Ascending aorta (tissue), 2 donors: Measurements from ENCODE around the gene SORCS2. TPM values are rescaled to one million over a fixed set of nuclear protein-coding genes. Genes with fewer than 3 reads are reported as not detected.
A peak's percentile ranks its signal among the peaks of the same experiment; 100 is the strongest.

ENCODE experiments used
- DNase-seq, 2 donors: peaks; one replicate each; pipeline ENCODE4 v3.0.0-alpha.2; 2019; ENCODE audit warnings: low spot score in 2 of 2
- H3K27ac ChIP-seq, 2 donors: fragments of 200-600 bp; sonication (generic); one replicate each; pipeline ENCODE4 v1.5.1; 2016 to 2017; ENCODE audit warnings: mild to moderate bottlenecking in 1 of 2
- H3K27me3 ChIP-seq: fragments of 200-600 bp; sonication (generic); one replicate; pipeline ENCODE4 v1.5.1; 2017
- H3K36me3 ChIP-seq, 2 donors: fragments of 200-600 bp; sonication (generic); one replicate each; pipeline ENCODE4 v1.5.1; 2016
- H3K4me1 ChIP-seq, 2 donors: fragments of 200-600 bp; sonication (generic); one replicate each; pipeline ENCODE4 v1.5.1; 2016 to 2017; ENCODE audit warnings: mild to moderate bottlenecking in 1 of 2
- H3K4me3 ChIP-seq, 2 donors: fragments of 200-600 bp; sonication (generic); one replicate each; pipeline ENCODE4 v1.5.1; 2016 to 2017; ENCODE audit warnings: mild to moderate bottlenecking in 1 of 2
- H3K9me3 ChIP-seq, 2 donors: fragments of 200-600 bp; sonication (generic); one replicate each; pipeline ENCODE4 v1.5.1; 2016
- intact Hi-C: fragments of 100-400 bp; cut with DNase I; formaldehyde crosslinking; loops from one replicate; pipeline ENCODE4 v1.15.1; 2023
- total RNA-seq: library from RNA; depleted of rRNA; stranded (reverse); fragments of >200 nt; gene quantifications from one replicate; pipeline ENCODE4 v1.1.0, GENCODE V29; 2016
- TF ChIP-seq, protein P1 (sequence below), 3 experiments: fragments of 200-600 bp in 2 of 3; fragments of 450-650 bp in 1 of 3; sonication (generic) in 2 of 3; IDR thresholded peaks; one replicate each; pipeline ENCODE4 v1.5.1; 2016 to 2019; ENCODE audit warnings: antibody characterized with exemption in 3 of 3, mild to moderate bottlenecking in 1 of 3, moderate library complexity in 1 of 3

SORCS2 gene
- total RNA-seq, 1 donor from 2014 or later: 0.32 TPM

DNA sequence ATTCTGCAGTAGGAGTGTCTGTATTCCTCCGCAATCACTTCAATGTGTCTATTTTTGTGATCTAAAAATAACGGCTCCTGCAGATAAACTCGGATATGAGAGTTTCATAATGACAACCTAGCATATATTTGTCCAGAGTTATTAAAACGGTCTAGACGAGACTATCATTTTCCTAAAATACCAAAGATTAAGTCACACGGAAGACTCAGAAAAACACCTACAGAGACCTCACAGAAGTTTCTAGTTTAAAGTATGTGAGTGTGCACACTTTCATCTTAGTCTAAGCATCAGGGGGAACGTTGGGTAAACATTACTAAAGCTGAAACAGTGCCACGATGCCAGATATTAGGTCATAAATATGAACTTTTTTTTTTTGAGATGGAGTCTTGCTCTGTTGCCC, 590.4 kb downstream of the SORCS2 start:
- Histone ChIP-seq H3K9me3 (no peaks in the 10 kb centered on the region), H3K4me1 (peaks cover 9 to 14% of the 10 kb centered on the region in 2 donors), H3K27me3 (no peaks in the 10 kb centered on the region), H3K27ac (peak overlapping the region; percentile 81 to 83), H3K36me3 (peaks cover 3 to 17% of the 10 kb centered on the region in 2 donors), H3K4me3 (no peak overlapping the region)
- DNase-seq: no peak
- TF ChIP-seq, protein P1, sequence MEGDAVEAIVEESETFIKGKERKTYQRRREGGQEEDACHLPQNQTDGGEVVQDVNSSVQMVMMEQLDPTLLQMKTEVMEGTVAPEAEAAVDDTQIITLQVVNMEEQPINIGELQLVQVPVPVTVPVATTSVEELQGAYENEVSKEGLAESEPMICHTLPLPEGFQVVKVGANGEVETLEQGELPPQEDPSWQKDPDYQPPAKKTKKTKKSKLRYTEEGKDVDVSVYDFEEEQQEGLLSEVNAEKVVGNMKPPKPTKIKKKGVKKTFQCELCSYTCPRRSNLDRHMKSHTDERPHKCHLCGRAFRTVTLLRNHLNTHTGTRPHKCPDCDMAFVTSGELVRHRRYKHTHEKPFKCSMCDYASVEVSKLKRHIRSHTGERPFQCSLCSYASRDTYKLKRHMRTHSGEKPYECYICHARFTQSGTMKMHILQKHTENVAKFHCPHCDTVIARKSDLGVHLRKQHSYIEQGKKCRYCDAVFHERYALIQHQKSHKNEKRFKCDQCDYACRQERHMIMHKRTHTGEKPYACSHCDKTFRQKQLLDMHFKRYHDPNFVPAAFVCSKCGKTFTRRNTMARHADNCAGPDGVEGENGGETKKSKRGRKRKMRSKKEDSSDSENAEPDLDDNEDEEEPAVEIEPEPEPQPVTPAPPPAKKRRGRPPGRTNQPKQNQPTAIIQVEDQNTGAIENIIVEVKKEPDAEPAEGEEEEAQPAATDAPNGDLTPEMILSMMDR (IDR thresholded peaks at IDR 0.05): no peak
- intact Hi-C loops: no loop called here

DNA sequence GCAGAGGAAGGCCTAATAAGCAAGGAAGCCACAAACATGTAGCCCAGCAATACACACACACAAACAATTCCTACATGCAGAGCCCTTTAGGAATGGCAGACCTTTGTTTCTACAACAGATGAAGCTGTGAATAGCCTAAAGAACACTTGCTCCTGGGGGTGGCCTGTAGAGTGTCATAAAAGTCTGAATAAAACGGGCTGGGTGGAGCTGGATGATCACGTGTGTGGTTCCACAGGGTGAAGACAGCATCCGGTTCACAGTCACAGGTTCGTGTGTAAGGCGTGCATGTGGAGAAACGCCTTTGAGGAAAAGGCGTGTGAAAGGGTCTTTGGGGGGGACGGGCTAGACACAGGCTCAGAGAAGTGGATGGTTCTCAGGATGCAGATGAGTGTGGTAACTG, 591.2 kb downstream of the SORCS2 start:
- H3K4me3 ChIP-seq: no peak overlapping the region
- peak overlapping the region; percentile 81 to 83 for H3K27ac ChIP-seq
- intact Hi-C loops: no loop called here
- H3K27me3 ChIP-seq: no peaks in the 10 kb centered on the region
- peaks cover 0 to 11% of the 10 kb centered on the region in 2 donors for H3K36me3 ChIP-seq
- DNase-seq: no peak
- H3K9me3 ChIP-seq: no peaks in the 10 kb centered on the region
- peaks cover 9 to 14% of the 10 kb centered on the region in 2 donors for H3K4me1 ChIP-seq
- TF ChIP-seq, protein P1 (IDR thresholded peaks at IDR 0.05): no peak

DNA sequence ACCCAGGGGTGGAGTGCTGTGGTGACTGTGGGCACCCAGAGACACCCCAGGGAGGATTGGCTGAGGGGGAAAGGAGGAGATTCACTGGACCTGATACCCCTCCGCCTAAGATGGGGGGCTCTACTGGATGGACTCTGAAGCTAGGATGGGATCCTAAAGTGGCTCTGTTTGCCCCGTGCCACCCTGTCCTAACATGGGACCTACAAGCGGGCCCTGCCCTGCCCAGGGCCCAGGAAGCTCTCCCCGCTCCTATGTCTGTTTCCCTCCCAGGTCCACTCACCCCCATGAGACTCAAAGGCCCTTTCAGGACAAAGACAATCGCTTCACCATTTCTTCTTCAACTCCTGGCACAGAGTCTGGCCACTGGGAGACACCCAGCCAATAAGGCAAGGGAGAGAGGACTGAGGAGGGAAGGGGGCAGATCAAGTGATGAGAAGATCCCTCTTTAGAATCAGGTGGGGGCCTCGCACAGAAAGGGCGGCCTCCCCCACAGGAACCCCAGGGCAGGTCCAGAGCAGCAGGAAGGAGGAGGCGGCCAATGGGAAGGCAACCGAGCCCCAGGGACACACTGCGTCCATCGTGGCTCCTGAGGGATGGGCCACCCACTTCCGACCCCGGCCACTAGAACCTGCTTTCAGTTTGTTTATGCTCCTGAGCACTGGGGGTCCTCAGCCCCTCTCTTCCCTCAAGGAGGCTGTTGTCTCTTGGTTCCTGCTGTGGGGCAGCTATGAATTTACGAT, 592.0 kb downstream of the SORCS2 start:
- peaks cover 0 to 11% of the 10 kb centered on the region in 2 donors for H3K36me3 ChIP-seq
- H3K9me3 ChIP-seq: no peaks in the 10 kb centered on the region
- no peak overlapping the region for H3K4me3 ChIP-seq
- no peak for DNase-seq
- intact Hi-C loops: no loop called here
- H3K4me1 ChIP-seq: peaks cover 9 to 14% of the 10 kb centered on the region in 2 donors
- peak overlapping the region in 1 of 2 donors; percentile 83 for H3K27ac ChIP-seq
- no peaks in the 10 kb centered on the region for H3K27me3 ChIP-seq
- TF ChIP-seq, protein P1 (IDR thresholded peaks at IDR 0.05): no peak

DNA sequence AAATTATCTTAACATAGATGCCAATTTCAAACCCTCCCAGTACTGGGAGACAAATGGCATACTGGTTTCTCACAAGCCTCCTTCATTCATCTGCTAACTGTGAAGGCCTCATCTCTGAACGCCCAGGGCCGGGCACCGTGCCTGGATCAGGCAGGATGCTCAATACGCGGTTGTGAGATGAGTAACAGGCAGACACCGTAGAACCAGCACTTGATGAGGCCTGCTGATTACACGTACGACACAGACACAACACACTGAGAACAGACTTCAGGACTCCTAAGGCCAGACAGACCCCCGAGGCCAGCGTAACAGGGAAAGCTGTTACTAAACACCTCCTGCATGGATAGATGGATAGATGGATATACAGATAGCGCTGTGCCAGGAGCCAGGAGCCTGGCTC, 592.7 kb downstream of the SORCS2 start:
- Histone ChIP-seq H3K36me3 (peaks cover 0 to 11% of the 10 kb centered on the region in 2 donors), H3K9me3 (no peaks in the 10 kb centered on the region), H3K27ac (no peak overlapping the region), H3K4me3 (no peak overlapping the region), H3K4me1 (peaks cover 9 to 14% of the 10 kb centered on the region in 2 donors), H3K27me3 (no peaks in the 10 kb centered on the region)
- TF ChIP-seq, protein P1 (IDR thresholded peaks at IDR 0.05): no peak
- DNase-seq: no peak
- intact Hi-C loops: no loop called here

DNA sequence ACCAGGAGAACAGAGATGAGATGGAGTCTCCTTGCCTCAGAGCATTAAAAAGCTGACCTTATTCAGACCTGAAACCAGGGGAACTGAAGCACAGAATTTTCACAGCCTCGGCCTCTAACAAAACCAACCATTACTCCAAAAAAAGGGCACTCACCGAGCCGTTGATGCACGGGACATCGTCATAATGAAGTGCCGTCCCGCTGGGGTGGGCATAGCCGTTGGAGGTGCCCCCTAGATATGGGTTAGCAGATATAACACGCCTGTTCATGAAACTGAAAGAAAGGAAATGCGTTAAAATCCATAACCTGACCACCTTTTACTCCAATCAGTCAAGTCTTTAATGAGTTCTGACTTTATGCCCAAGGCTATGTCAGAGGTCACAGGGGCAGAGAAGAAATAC, 593.7 kb downstream of the SORCS2 start:
- Histone ChIP-seq H3K4me3 (no peak overlapping the region), H3K9me3 (no peaks in the 10 kb centered on the region), H3K27ac (no peak overlapping the region), H3K27me3 (no peaks in the 10 kb centered on the region), H3K36me3 (peaks cover 0 to 11% of the 10 kb centered on the region in 2 donors), H3K4me1 (peaks cover 9 to 14% of the 10 kb centered on the region in 2 donors)
- intact Hi-C loops: no loop called here
- no peak for DNase-seq
- TF ChIP-seq, protein P1 (IDR thresholded peaks at IDR 0.05): no peak
